PC-3 (cell line): ENCODE results near the gene COMTD1. TPM values are rescaled to one million over a fixed set of nuclear protein-coding genes. Genes with fewer than 3 reads are reported as not detected.
"Not testable (repeated sequence)": the region's sequence is repeated elsewhere in the genome, so short reads cannot be mapped to it uniquely, and the experiment has no call there.

Experiments
- ATAC-seq: fragments of 200-7000 bp; cut with Tn5 transposase; 2 replicates; pipeline ENCODE4 v1.9.1; 2020; ENCODE audit warnings: mild to moderate bottlenecking, moderate library complexity
- BruUV-seq: library from RNA; stranded (reverse); fragments of 400-500 nt; replicated peaks from 2 replicates; lab custom pipeline; 2021; lab: Mats Ljungman, UMichigan
- CTCF ChIA-PET: fragments of 300-600 bp; sonication (Branson Sonifier 250); formaldehyde crosslinking; loops from one replicate; lab custom pipeline; 2022; ENCODE audit warnings: antibody characterized with exemption; lab: Charles Lee
- POLR2A ChIA-PET: fragments of 300-600 bp; sonication (Branson Sonifier 250); formaldehyde crosslinking; loops from one replicate; lab custom pipeline; 2022; ENCODE audit warnings: antibody characterized with exemption; ENCODE audit not compliant: unreplicated experiment; lab: Charles Lee
- DNase-seq: peaks from one replicate; pipeline ENCODE4 v3.0.0-alpha.2; 2015
- H2AFZ ChIP-seq: fragments of 300-600 bp; sonication (generic); 2 replicates; pipeline ENCODE4 v1.6.0; 2016; ENCODE audit warnings: antibody characterized with exemption, low read length
- H3F3A ChIP-seq: fragments of 300-600 bp; sonication (generic); one replicate; pipeline ENCODE4 v1.6.0; 2017; ENCODE audit warnings: antibody characterized with exemption, low read length, control low read depth, mild to moderate bottlenecking; ENCODE audit not compliant: unreplicated experiment
- H3K27ac ChIP-seq: fragments of 300-600 bp; sonication (generic); 2 replicates; pipeline ENCODE4 v1.5.1; 2016; ENCODE audit warnings: mild to moderate bottlenecking, low read length
- H3K27me3 ChIP-seq: fragments of 300-600 bp; sonication (generic); 2 replicates; pipeline ENCODE4 v1.6.1; 2016; ENCODE audit warnings: low read length, mixed read lengths
- H3K36me3 ChIP-seq: fragments of 300-600 bp; sonication (generic); 2 replicates; pipeline ENCODE4 v1.6.1; 2016; ENCODE audit warnings: low read depth, mixed run types, low read length, mixed read lengths
- H3K4me1 ChIP-seq: fragments of 300-600 bp; sonication (generic); 2 replicates; pipeline ENCODE4 v1.5.1; 2016; ENCODE audit warnings: low read length; ENCODE audit not compliant: insufficient read depth
- H3K4me2 ChIP-seq: fragments of 300-600 bp; sonication (generic); 2 replicates; pipeline ENCODE4 v1.6.0; 2016; ENCODE audit warnings: low read length
- H3K4me3 ChIP-seq: fragments of 300-600 bp; sonication (generic); 2 replicates; pipeline ENCODE4 v1.5.1; 2016; ENCODE audit warnings: mild to moderate bottlenecking, low read length, mixed read lengths
- H3K79me2 ChIP-seq: fragments of 300-600 bp; sonication (generic); 2 replicates; pipeline ENCODE4 v1.6.1; 2017; ENCODE audit warnings: low read length, mixed read lengths
- H3K9ac ChIP-seq: fragments of 300-600 bp; sonication (generic); 2 replicates; pipeline ENCODE4 v1.6.0; 2016; ENCODE audit warnings: mild to moderate bottlenecking, low read length
- H3K9me2 ChIP-seq: fragments of 300-600 bp; sonication (generic); replicated peaks from 2 replicates; pipeline ENCODE4 v1.6.1; 2016; ENCODE audit warnings: mixed run types, low read length, mixed read lengths
- H3K9me3 ChIP-seq: fragments of 300-600 bp; sonication (generic); 2 replicates; pipeline ENCODE4 v1.6.1; 2016; ENCODE audit warnings: low read length, mixed read lengths
- H4K20me1 ChIP-seq: fragments of 300-600 bp; sonication (generic); 2 replicates; pipeline ENCODE4 v1.6.1; 2016; ENCODE audit warnings: low read length, mixed read lengths
- EZH2 ChIP-seq: fragments of 300-600 bp; sonication (generic); IDR thresholded peaks from one replicate; pipeline ENCODE4 v1.6.1; 2017; ENCODE audit warnings: antibody characterized with exemption, mild to moderate bottlenecking, low read length; ENCODE audit not compliant: unreplicated experiment
- EZH2phosphoT487 ChIP-seq: fragments of 300-600 bp; sonication (generic); IDR thresholded peaks from 2 replicates; pipeline ENCODE4 v1.6.1; 2018; ENCODE audit warnings: mild to moderate bottlenecking, antibody characterized with exemption, low read length, borderline replicate concordance
- intact Hi-C: fragments of 100-400 bp; cut with micrococcal nuclease; formaldehyde crosslinking; loops from 2 replicates; pipeline ENCODE4 v1.9.0; 2023
- total RNA-seq: library from RNA; depleted of rRNA; stranded (reverse); fragments of >200 nt; gene quantifications from 2 replicates; pipeline ENCODE4 v1.2.3, GENCODE V29; 2014
- TF ChIP-seq, protein P1 (sequence below): fragments of 300-600 bp; sonication (generic); conservative IDR thresholded peaks from 2 replicates; pipeline ENCODE4 v1.5.1; 2017; ENCODE audit warnings: antibody characterized with exemption, low read depth, mild to moderate bottlenecking, low read length

The COMTD1 gene
- total RNA-seq, 1 experiment from 2014 or later = 183 TPM

DNA sequence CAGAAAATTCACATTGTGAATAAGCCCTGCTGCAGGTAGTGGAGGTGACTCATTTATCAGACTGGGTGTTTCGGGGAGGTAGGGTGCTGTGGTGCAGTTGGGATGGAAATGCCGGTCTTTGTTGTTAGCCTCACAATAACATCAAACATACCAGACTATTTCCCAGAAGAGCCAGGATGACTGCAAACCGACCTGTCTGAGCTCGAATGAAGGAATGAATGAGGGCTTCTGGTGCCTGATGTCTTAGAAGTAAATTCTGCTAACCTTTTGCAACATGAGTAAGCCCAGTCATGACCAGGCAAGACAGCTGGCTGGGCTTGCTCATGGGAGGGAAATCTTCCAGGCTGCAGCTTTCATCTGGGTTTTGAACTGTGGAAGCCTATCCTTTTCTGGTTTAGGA is 27.6 kb downstream of the COMTD1 start:
- DNase-seq (peak; percentile 70), ATAC-seq (no peak)
- Histone ChIP-seq H3K4me3 (no peak overlapping the region), H3K9ac (no peak overlapping the region), H4K20me1 (peaks cover 23% of the 10 kb centered on the region), H3K9me3 (no peaks in the 10 kb centered on the region), H3K27ac (peak overlapping the region; percentile 0; the same call in 1 of the 2 replicates), H3K4me1 (peaks cover 41% of the 10 kb centered on the region), H2AFZ (no peak overlapping the region), H3K36me3 (peaks cover 18% of the 10 kb centered on the region), H3K27me3 (no peaks in the 10 kb centered on the region), H3K79me2 (peaks cover 27% of the 10 kb centered on the region), H3K4me2 (peak overlapping the region; percentile 1; the same call in 1 of the 2 replicates), H3K9me2 (no peaks in the 10 kb centered on the region), H3F3A (no peaks in the 10 kb centered on the region)
- intact Hi-C loops = no loop called here
- TF ChIP-seq EZH2phosphoT487 (no peak), EZH2 (no peak)
- TF ChIP-seq, protein P1, sequence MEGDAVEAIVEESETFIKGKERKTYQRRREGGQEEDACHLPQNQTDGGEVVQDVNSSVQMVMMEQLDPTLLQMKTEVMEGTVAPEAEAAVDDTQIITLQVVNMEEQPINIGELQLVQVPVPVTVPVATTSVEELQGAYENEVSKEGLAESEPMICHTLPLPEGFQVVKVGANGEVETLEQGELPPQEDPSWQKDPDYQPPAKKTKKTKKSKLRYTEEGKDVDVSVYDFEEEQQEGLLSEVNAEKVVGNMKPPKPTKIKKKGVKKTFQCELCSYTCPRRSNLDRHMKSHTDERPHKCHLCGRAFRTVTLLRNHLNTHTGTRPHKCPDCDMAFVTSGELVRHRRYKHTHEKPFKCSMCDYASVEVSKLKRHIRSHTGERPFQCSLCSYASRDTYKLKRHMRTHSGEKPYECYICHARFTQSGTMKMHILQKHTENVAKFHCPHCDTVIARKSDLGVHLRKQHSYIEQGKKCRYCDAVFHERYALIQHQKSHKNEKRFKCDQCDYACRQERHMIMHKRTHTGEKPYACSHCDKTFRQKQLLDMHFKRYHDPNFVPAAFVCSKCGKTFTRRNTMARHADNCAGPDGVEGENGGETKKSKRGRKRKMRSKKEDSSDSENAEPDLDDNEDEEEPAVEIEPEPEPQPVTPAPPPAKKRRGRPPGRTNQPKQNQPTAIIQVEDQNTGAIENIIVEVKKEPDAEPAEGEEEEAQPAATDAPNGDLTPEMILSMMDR = no peak
- BruUV-seq = no TSS peak
- CTCF ChIA-PET = interaction anchor here (2.0 kb wide), 1 partner anchor 27 kb away, joined by 6 read pairs; the partner anchor contains the start of gene COMTD1
- POLR2A ChIA-PET = interaction anchor here (0.5 kb wide), 1 partner anchor 20 kb away, joined by 4 read pairs; no protein-coding TSS in a partner anchor

DNA sequence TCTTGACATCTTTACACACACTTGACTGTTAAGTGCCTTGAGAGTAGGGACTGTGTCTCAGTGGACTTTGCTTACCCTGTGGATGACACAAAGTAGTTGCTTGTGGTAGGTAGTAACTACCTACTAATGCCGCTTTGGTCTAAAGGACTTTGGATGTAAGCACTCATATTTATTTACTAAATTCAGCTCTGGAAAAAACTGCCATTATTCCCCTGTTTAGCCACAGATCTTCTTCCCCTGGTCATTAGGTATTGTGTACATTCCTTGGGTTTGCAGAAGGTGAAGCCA is 28.0 kb downstream of the COMTD1 start:
- no peaks in the 10 kb centered on the region for H3K9me3 ChIP-seq
- ChIA-PET POLR2A (interaction anchor here (0.5 kb wide), 1 partner anchor 20 kb away, joined by 4 read pairs; no protein-coding TSS in a partner anchor), CTCF (interaction anchor here (2.0 kb wide), 1 partner anchor 28 kb away, joined by 6 read pairs; the partner anchor contains the start of gene COMTD1)
- H3K27ac ChIP-seq = no peak overlapping the region
- no peak overlapping the region for H3K9ac ChIP-seq
- H3K36me3 ChIP-seq = peaks cover 15% of the 10 kb centered on the region
- peaks cover 19% of the 10 kb centered on the region for H4K20me1 ChIP-seq
- intact Hi-C loops = no loop called here
- no peaks in the 10 kb centered on the region for H3K27me3 ChIP-seq
- no peaks in the 10 kb centered on the region for H3F3A ChIP-seq
- DNase-seq (no peak), ATAC-seq (no peak)
- TF ChIP-seq EZH2 = no peak
- no peak for TF ChIP-seq EZH2phosphoT487
- TF ChIP-seq, protein P1 = no peak
- peaks cover 41% of the 10 kb centered on the region for H3K4me1 ChIP-seq
- H3K4me2 ChIP-seq = 0 out of 2 replicates have a peak overlapping the region, but pooled peaks have one; percentile 1
- H3K4me3 ChIP-seq = no peak overlapping the region
- no peaks in the 10 kb centered on the region for H3K9me2 ChIP-seq
- no peak overlapping the region for H2AFZ ChIP-seq
- peaks cover 23% of the 10 kb centered on the region for H3K79me2 ChIP-seq
- no TSS peak for BruUV-seq

DNA sequence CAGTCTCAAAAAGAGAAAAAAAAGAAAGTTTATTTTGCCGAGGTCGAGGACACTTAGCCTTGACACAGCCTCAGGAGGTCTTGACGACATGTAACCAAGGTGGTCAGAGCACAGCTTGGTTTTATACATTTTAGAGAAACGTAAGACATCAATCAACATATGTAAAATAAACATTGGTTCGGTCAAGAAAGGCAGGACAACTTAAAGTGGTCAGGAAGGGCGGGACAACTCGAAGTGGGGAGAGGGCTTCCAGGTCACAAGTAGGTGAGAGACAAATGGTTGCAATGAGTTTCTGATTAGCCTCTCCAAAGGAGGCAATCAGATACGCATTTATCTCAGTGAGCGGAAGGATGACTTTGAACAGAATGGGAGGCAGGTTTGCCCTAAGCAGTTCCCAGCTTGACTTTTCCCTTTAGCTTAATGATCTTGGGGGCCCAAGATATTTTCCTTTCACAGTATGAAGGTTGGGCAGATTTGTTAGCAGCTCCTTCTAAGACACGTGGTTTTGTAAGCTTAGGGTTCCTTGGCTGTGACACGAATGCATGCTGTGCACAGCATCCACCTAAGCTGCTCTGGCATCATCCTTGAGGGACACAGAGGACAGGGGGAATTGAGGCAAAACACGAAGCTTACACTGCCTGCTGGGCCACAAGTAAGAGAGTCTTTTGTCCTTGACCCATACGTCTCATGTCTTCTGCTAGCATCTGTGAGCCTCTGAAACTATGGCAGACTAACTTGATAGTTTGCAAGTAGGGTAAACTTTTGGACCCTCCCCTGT is 28.5 kb downstream of the COMTD1 start:
- H2AFZ ChIP-seq = no peak overlapping the region
- no TSS peak for BruUV-seq
- no peak overlapping the region for H3K4me2 ChIP-seq
- no peaks in the 10 kb centered on the region for H3K9me2 ChIP-seq
- no peaks in the 10 kb centered on the region for H3K9me3 ChIP-seq
- no peak overlapping the region for H3K27ac ChIP-seq
- no peak for ATAC-seq
- no peak overlapping the region for H3K9ac ChIP-seq
- H4K20me1 ChIP-seq = peaks cover 13% of the 10 kb centered on the region
- H3K4me1 ChIP-seq = peaks cover 41% of the 10 kb centered on the region
- peaks cover 18% of the 10 kb centered on the region for H3K79me2 ChIP-seq
- TF ChIP-seq EZH2phosphoT487 = no peak
- TF ChIP-seq, protein P1 = no peak
- TF ChIP-seq EZH2 = no peak
- no peak overlapping the region for H3K4me3 ChIP-seq
- intact Hi-C loops = no loop called here
- ChIA-PET POLR2A (no interaction called here), CTCF (interaction anchor here (2.0 kb wide), 1 partner anchor 28 kb away, joined by 6 read pairs; the partner anchor contains the start of gene COMTD1)
- H3K27me3 ChIP-seq = no peaks in the 10 kb centered on the region
- DNase-seq = no peak
- H3K36me3 ChIP-seq = peaks cover 9% of the 10 kb centered on the region
- no peaks in the 10 kb centered on the region for H3F3A ChIP-seq

DNA sequence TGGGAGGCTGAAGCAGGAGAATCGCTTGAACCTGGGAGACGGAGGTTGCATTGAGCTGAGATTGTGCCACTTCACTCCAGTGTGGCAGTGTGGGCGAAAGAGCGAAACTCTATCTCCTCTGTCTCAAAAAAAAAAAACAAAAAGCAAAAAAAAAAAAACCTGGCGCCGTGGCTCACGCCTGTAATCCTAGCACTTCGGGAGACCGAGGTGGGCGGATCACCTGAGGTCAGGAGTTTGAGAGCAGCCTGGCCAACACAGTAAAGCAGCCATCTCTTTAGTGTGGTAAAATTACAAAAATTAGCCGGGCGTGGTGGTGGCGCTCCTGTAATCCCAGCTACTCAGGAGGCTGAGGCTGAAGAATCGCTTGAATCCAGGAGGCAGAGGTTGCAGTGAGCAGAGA is 29.1 kb downstream of the COMTD1 start:
- H3K4me2 ChIP-seq, ATAC-seq, H3K9ac ChIP-seq, intact Hi-C loops, H3K27ac ChIP-seq, H3K36me3 ChIP-seq, H3K9me3 ChIP-seq, H3K9me2 ChIP-seq, H2AFZ ChIP-seq, POLR2A ChIA-PET, H3K27me3 ChIP-seq, DNase-seq, BruUV-seq, H3K4me3 ChIP-seq, H3F3A ChIP-seq, H4K20me1 ChIP-seq: not testable (repeated sequence)
- H3K4me1 ChIP-seq = peaks cover 42% of the 10 kb centered on the region
- H3K79me2 ChIP-seq = peaks cover 12% of the 10 kb centered on the region
- CTCF ChIA-PET = interaction anchor here (2.0 kb wide), 1 partner anchor 29 kb away, joined by 6 read pairs; the partner anchor contains the start of gene COMTD1
